Measurements from ENCODE around the gene DNAJC8. TPM values are rescaled to one million over a fixed set of nuclear protein-coding genes. Genes with fewer than 3 reads are reported as not detected.

The DNAJC8 gene
- total RNA-seq, 1 donor from 2014 or later, result 84.2 TPM

GRCh38 chr1:28199328-28200233 lies 33.2 kb downstream of the DNAJC8 start:
- peaks cover 16% of the 10 kb centered on the region for H3K4me1 ChIP-seq
- no peak overlapping the region for H3K4me3 ChIP-seq
- H3K9me3 ChIP-seq, result no peaks in the 10 kb centered on the region
- TF ChIP-seq POLR2AphosphoS5 (IDR thresholded peaks at IDR 0.05; ENCODE audit: insufficient read depth in 1 of 2, low read depth in 1 of 2) (no peak), POLR2A (IDR thresholded peaks at IDR 0.05) (no peak), CTCF (IDR thresholded peaks at IDR 0.05) (peak in 1 of 3 experiments; percentile 2)
- DNase-seq (ENCODE audit: extremely low spot score in 2 of 2), result no peak
- H3K27ac ChIP-seq, result no peak overlapping the region
- intact Hi-C loops (cut with DNase I), result no loop called here
- H3K36me3 ChIP-seq, result peaks cover 0 to 57% of the 10 kb centered on the region in 2 donors
- no peaks in the 10 kb centered on the region for H3K27me3 ChIP-seq

GRCh38 chr1:28197682-28198415 lies 35.0 kb downstream of the DNAJC8 start:
- intact Hi-C loops (cut with DNase I), result no loop called here
- DNase-seq (ENCODE audit: extremely low spot score in 2 of 2), result no peak
- peaks cover 0 to 43% of the 10 kb centered on the region in 2 donors for H3K36me3 ChIP-seq
- H3K9me3 ChIP-seq, result no peaks in the 10 kb centered on the region
- TF ChIP-seq CTCF (IDR thresholded peaks at IDR 0.05), result no peak
- H3K4me3 ChIP-seq, result no peak overlapping the region
- H3K27ac ChIP-seq, result no peak overlapping the region
- no peaks in the 10 kb centered on the region for H3K27me3 ChIP-seq
- H3K4me1 ChIP-seq, result peaks cover 16% of the 10 kb centered on the region

GRCh38 chr1:28196330-28196729 lies 36.5 kb downstream of the DNAJC8 start:
- no peak overlapping the region for H3K27ac ChIP-seq
- H3K27me3 ChIP-seq, result no peaks in the 10 kb centered on the region
- no peak for TF ChIP-seq CTCF (IDR thresholded peaks at IDR 0.05)
- TF ChIP-seq POLR2AphosphoS5 (IDR thresholded peaks at IDR 0.05; ENCODE audit: insufficient read depth in 1 of 2, low read depth in 1 of 2), result no peak
- no peak for TF ChIP-seq POLR2A (IDR thresholded peaks at IDR 0.05)
- DNase-seq (ENCODE audit: extremely low spot score in 2 of 2), result no peak
- no peak overlapping the region for H3K4me3 ChIP-seq
- peaks cover 0 to 33% of the 10 kb centered on the region in 2 donors for H3K36me3 ChIP-seq
- intact Hi-C loops (cut with DNase I), result no loop called here
- H3K9me3 ChIP-seq, result no peaks in the 10 kb centered on the region
- peaks cover 16% of the 10 kb centered on the region for H3K4me1 ChIP-seq

- no peaks in the 10 kb centered on the region for H3K9me3 ChIP-seq
- no peak overlapping the region for H3K4me3 ChIP-seq
- no peak overlapping the region for H3K27ac ChIP-seq
- no peak for DNase-seq (ENCODE audit: extremely low spot score in 2 of 2)
- peaks cover 21% of the 10 kb centered on the region for H3K4me1 ChIP-seq
- intact Hi-C loops (cut with DNase I), result no loop called here
- H3K27me3 ChIP-seq, result no peaks in the 10 kb centered on the region
- peaks cover 0 to 27% of the 10 kb centered on the region in 2 donors for H3K36me3 ChIP-seq
- TF ChIP-seq POLR2AphosphoS5 (IDR thresholded peaks at IDR 0.05; ENCODE audit: insufficient read depth in 1 of 2, low read depth in 1 of 2), result no peak
- no peak for TF ChIP-seq POLR2A (IDR thresholded peaks at IDR 0.05)
- no peak for TF ChIP-seq CTCF (IDR thresholded peaks at IDR 0.05)
These were observed 37.0 kb downstream of the DNAJC8 start for GRCh38 chr1:28195780-28196179.

All from vagina (tissue), 2 donors.